Measurements from ENCODE around the gene OTOS.

Gene OTOS

DNA sequence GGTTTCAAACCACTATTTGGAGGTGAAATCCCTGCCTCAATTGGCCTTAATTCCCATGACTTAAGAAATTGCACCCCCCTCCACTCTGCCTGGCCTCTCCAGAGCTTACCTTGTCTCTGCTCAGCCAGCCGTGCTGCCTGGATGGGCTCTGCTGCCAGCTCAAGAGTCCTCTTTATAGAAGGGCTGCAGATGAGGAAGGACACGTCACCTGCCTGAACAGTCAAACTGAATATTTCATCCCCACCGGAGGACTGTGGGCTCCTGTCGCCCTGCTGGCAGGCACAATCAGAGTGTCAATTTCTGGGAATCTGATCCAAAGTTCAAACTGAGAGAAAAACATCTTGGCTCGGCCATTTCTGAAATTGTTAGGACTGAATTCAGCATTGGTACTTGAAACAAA, at the start of gene OTOS:
Gene OTOS (minus strand): TSS at position 148 of the 400 bp plus-strand sequence. CDS start 332 bp downstream, outside the sequence.
- DNase-seq (ENCODE audit: low read depth in 2 of 2, low spot score in 1 of 2), result no peak

DNA sequence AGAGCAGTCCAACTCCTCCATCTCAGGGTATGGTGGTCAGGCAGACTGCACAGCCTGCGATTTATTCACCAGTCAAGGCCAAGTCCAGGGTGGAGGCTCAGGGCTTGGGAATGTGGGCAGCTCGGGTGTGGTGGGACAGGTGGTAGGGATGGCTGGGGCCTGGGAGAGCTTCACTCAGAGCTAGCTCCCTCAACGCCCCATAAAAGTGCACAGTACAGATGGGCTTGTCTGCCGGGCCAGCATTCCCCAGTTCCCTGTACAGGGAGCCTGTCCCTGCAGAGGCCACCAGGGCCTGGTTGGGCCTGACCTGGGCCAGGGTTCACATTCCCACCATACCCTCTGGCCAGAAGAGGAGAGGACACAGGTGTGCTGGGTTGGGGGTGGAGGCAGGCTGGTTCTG, 49.2 kb upstream of the OTOS start:
- DNase-seq (ENCODE audit: low read depth in 2 of 2, low spot score in 1 of 2), result no peak

DNA sequence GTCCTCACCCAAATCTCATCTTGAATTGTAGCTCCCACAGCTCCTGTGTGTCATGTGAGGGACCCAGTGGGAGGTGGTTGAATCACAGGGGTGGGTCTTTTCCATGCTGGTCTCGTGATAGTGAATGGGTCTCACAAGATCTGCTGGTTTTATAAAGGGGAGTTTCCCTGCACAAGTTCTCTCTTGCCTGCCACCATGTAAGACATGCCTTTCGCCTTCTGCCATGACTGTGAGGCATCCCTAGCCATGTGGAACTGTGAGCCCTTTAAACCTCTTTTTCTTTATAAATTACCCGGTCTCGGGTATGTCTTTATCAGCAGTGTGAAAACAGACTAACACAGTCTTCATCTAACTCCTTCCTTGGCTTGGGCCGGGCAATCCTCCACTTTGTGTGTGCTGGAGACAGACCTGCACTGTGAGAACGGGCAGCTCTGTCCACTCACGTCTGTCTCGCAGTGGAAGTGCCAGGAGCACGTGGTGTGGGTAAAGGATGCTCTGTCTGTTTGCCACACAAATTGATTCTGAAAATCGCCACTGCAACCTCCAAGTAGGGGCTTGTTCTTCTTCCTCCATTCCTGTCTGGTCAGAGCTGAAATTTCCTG, 47.6 kb upstream of the OTOS start:
- DNase-seq (ENCODE audit: low read depth in 2 of 2, low spot score in 1 of 2), result no peak

- no peak for DNase-seq (ENCODE audit: low read depth in 2 of 2, low spot score in 1 of 2)
These were observed 45.8 kb upstream of the OTOS start for GRCh38 chr2:240186191-240186725.

GRCh38 chr2:240184656-240185055, 44.2 kb upstream of the OTOS start:
- no peak for DNase-seq (ENCODE audit: low read depth in 2 of 2, low spot score in 1 of 2)

DNA sequence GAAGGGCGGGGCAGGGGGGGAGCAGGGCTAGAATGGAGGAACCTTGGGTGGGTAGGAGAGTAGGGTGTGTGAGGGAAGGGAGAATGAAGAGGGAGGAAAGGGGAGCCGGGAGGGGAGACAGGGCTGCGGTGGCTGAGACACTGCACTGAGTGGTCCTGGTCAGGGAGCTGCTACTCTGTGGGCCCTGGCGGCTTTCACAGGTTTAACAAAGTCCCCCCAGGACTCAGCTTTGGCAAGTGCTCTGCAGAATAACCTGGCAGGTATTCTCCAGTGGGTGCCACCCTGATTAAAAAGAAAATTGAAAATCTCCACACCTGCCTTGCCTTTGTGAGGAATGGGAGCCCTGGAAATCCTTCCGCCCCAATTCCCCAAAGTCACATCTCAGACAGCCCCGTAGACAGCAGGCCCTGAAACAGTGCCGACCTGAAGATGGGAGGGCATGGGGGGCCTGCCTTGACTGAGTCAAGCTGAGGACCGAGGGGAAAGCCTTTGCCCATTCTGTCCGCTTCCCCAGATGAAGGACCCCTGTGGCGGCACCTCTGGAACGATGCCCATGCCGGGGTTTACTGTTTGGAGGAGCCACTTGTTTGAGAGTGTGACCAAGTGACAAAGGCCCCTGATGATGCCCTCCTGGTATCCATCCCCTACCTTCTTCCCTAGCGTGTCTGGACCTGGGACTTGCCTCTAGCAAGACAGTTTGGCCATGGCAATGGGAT, 43.6 kb upstream of the OTOS start:
- DNase-seq (ENCODE audit: low read depth in 2 of 2, low spot score in 1 of 2), result no peak

GRCh38 chr2:240183006-240183874, 42.8 kb upstream of the OTOS start:
- DNase-seq (ENCODE audit: low read depth in 2 of 2, low spot score in 1 of 2), result no peak

- DNase-seq (ENCODE audit: low read depth in 2 of 2, low spot score in 1 of 2), result no peak
These were observed 42.0 kb upstream of the OTOS start for GRCh38 chr2:240182476-240182875.

DNA sequence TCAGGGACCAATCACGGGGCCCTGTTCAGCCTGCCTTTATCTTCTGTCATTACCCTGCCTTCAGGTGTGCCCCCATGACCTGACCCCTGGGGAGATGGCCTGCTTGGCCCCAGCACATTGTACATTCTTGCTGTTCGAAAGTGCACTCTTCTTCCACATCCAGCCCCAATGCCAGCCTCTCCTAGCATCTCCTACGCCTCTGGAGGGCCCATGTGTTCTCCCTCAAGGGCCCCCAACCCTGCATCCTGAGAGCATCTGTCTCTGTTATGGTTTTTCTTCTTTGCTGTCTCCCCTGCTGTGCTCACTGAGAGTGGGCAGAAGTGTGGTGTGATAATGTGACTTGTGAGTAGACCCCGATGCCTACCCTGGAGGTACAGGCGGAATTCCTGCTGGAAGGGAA, 41.5 kb upstream of the OTOS start:
- DNase-seq (ENCODE audit: low read depth in 2 of 2, low spot score in 1 of 2), result no peak

DNA sequence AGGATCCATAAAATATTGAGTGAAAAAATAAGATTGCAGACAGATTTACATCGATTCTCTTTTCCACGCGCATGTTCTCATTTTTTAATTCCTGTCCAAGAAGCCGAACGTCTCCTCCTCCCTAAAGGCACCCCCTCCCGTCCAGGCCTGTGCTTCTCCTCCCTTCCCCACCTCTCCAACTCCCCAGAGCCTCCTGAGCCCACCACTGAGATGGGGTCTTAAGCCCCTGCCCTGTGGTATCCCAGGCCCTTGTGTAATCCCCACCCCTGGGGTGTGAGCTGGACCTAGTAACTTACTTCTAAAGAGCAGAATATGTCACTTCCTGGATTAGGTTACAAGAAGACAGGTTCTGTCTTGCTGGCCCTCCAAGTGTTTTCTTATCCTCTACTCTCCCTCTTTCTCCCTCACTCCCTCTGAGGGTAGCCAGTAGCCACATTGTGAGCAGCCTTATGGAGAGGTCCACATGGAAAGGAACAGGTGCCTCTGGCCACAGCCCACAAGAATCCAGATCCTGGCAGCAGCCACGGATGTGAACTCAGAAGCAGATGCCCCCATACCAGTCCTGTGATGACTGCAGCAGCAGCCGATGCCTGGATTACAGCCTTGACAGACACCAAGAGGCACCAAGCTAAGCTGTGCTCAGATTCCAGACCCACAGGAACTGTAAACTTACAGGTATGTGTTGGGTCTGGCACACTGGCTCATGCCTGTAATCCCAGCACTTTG, 39.6 kb upstream of the OTOS start:
- no peak for DNase-seq (ENCODE audit: low read depth in 2 of 2, low spot score in 1 of 2)

GRCh38 chr2:240179186-240179815, 38.8 kb upstream of the OTOS start:
- DNase-seq (ENCODE audit: low read depth in 2 of 2, low spot score in 1 of 2), result no peak

GRCh38 chr2:240178564-240178963, 38.1 kb upstream of the OTOS start:
- no peak for DNase-seq (ENCODE audit: low read depth in 2 of 2, low spot score in 1 of 2)

DNA sequence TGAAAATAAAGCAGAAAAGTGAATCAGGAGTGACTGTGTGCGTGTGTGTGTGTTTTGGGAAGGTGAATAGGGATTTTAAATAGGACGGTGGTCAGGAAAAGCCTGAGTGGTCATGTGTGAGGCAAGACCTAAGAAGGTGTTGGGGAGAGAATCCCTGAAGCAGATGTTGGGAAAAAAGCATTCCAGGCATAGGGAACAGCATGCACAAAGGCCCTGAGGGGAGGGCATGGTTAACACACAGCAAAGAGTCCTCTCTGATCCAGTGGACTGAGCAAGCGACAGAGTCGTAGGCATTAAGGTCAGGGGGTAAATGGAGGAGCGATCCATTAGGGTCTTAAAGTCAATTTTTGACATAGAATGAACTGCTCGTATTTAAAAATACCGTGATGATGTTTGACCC, 34.0 kb upstream of the OTOS start:
- DNase-seq (ENCODE audit: low read depth in 2 of 2, low spot score in 1 of 2), result no peak

GRCh38 chr2:240172071-240172895, 31.8 kb upstream of the OTOS start:
- DNase-seq (ENCODE audit: low read depth in 2 of 2, low spot score in 1 of 2), result no peak

DNA sequence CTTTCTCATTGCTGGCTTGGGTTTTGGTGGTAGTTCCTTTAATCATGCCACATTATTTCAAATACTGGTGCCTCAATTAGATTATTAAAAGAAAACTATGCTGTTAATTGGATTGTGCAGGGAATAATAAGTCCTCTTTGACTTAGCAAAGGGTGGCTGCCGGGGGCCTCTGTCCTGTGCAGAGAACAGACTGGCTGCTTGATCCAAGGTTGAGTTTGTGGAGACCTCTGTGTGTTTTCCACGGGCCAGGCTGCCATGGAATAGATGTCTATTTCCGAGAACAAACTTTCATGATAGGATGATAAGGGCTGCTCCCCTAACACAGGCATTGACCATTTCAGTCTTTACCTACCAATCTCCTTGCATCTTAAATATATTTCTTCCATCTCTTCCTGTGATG, 30.4 kb upstream of the OTOS start:
- DNase-seq (ENCODE audit: low read depth in 2 of 2, low spot score in 1 of 2), result no peak

- DNase-seq (ENCODE audit: low read depth in 2 of 2, low spot score in 1 of 2), result no peak
These were observed 29.9 kb upstream of the OTOS start for GRCh38 chr2:240170354-240170735.

GRCh38 chr2:240169486-240170353, 29.3 kb upstream of the OTOS start:
- no peak for DNase-seq (ENCODE audit: low read depth in 2 of 2, low spot score in 1 of 2)

GRCh38 chr2:240168546-240169361, 28.3 kb upstream of the OTOS start:
- DNase-seq (ENCODE audit: low read depth in 2 of 2, low spot score in 1 of 2), result no peak
